ENCODE data around the gene FBXO11.
"Not testable (repeated sequence)": the region's sequence is repeated elsewhere in the genome, so short reads cannot be mapped to it uniquely, and the experiment has no call there.

FBXO11 gene

DNA sequence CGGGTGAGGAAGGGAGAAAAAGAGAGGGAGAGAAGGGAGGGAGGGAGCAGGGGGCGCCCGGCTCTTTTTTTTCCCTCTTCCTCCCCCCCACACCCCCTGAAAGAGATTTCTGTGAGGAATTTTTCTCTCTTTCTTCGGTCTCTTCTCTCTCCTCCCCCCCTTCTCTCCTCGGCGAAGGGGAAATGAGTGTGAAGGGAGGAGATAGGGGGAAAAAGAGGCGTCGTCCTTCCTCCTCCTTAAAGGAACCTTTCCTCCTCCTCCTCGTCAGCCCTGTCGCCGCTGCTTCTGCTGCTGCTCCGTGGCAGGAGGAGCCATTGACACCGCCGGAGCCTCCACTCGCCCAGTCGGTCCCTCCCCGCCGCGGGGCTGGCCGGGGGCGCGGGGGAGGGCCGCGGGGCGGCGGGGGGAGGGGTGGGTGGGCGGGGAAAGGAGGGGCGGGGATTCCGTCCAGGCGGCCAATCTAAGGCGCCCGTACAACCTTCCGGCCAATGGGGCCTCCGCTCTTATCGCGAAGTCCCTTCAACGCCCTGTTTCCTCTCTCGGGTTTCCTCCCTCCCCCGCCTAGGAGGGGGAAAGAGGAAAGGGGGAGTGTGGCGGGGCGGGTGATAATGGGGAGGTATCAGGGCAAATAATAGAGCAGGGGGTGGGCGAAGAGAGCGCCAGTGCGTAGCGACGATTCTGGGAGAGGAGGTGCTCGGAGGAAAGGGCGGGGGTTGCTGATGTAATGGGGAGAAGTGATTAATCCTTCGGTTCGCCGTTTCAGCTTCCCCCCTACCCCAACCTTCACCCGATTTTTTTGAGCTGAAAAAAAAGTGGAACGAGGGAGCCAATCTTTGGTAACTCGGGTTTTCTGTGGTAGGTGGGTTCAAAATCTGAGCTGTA lies at the start of gene FBXO11:
TSS of gene FBXO11 (minus strand) at position 342 of the 882 bp plus-strand sequence. CDS start 778 bp downstream, outside the sequence.
- in situ Hi-C loops (cut with MboI; ENCODE audit: low sequenced_read_pairs) = no loop called here

DNA sequence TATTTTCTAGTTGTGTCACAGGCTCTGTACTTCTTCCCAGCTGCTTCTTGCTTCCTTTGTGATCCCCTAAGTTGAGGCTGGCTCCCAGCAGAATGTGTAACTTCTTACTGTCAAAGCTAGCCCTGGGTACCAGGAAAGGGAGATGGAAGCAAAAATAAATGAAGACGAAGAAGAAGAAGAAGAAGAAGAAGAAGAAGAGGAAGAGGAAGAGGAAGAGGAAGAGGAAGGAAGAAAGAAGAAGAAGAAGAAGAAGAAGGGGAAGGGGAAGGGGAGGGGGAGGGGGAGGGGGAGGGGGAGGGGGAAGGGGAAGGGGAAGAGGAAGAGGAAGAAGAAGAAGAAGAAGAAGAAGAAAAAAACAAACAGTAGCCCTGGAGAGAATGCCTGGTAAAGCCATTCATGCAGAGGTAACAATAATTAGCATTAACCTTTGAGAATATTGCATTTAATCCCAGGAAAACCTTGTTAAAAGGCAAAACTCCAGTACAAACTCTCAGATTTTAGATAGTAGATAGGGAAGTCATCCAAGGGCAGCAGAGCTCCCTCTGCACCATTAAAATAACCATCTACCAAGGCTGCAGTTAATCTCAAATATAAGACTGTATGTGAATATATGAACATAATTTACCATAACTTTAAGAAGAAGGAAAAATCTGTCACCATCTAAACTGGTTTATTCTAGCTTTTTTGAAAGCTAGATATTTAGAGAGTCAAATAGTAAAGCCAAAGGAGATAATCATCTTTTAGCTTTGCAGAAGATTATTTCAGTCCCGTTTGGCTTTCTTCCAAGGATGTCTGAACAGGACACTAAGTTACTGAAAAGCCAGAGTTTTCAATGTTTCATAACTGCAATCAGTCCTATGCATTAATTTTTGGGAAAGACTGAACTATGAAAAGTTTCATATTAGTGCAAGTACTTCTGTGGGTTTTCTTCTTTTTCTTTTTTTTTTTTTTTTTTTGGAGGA lies 44.3 kb upstream of the FBXO11 start:
- in situ Hi-C loops (cut with MboI; ENCODE audit: low sequenced_read_pairs) = no loop called here

- in situ Hi-C loops (cut with MboI; ENCODE audit: low sequenced_read_pairs) = no loop called here
Observed at GRCh38 chr2:47946593-47946992, 40.3 kb upstream of the FBXO11 start.

GRCh38 chr2:47945046-47945781 lies 38.9 kb upstream of the FBXO11 start:
- in situ Hi-C loops (cut with MboI; ENCODE audit: low sequenced_read_pairs) = no loop called here

- in situ Hi-C loops (cut with MboI; ENCODE audit: low sequenced_read_pairs) = no loop called here
Observed at GRCh38 chr2:47941936-47942335, 35.6 kb upstream of the FBXO11 start.

DNA sequence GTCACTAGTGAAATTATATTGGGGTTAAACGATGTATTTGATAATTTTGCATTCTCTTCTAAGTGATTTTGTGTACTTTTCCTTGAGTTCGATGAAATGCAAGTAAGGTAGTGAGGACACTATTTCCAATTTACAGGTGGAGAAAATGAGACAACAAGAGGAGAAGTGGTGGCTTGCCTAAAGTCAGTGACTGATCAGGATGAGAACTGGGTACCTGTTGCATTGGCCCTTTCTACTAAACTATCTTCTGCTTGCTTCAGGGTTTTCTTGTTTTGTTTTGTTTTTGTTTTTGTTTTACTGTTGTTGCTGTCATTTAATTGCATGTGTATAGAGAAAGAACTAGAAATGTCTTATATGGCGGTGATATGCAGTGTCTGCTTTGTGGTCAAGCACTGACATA lies 31.4 kb upstream of the FBXO11 start:
- in situ Hi-C loops (cut with MboI; ENCODE audit: low sequenced_read_pairs) = no loop called here

GRCh38 chr2:47935071-47935470 lies 28.8 kb upstream of the FBXO11 start:
- in situ Hi-C loops (cut with MboI; ENCODE audit: low sequenced_read_pairs) = no loop called here

GRCh38 chr2:47918043-47918442 lies 11.7 kb upstream of the FBXO11 start:
- in situ Hi-C loops (cut with MboI; ENCODE audit: low sequenced_read_pairs) = no loop called here

DNA sequence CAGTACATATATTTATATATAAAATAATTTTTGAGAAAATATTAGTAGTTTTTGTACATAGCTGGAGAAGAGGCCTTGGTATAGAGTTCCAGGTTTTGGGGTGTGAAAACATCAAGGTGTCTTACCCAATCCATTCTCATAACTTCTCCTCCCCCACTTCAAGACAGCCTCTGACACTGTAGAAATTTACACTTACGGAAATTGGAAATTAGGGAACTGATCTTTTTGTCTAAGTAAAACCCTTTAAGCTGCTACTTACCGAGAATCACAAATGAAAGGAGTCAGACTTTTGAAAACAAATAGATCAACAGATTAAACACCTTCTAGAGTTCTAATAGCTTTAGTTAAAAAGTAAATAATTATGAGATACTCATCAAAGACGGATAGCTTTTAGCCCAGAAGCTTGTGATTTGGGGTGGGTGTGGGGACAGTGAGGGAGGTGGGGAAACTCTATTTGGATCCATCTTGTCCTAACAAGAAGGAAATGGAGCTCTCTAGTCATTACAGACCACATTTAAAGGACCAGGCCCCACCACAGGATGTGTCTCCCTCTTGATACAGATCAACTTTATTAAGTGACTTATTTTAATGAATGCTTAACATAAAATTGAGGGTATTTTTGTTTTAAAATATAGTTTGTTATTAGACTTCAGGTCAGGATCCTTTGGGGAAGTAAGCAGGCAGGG lies 11.1 kb upstream of the FBXO11 start:
- in situ Hi-C loops (cut with MboI; ENCODE audit: low sequenced_read_pairs) = no loop called here

DNA sequence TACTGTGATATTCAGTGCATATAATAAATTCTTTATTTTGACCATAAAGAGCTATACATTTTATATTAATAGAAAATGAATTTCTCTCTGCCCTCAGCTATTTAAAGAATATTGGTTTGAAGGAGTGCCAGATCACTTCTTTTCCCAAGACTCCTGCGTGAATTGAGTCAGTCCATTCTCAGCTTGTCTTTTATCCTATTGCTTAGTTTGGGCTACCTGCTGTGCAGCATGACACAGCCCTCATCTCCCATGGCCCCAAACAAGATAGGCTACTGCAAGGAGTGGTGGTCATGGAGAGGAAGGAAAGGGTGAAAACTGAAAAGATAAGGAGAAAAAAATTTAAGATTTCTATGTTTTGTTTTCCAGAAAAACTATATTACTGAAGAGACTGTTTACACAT lies 10.1 kb upstream of the FBXO11 start:
- in situ Hi-C loops (cut with MboI; ENCODE audit: low sequenced_read_pairs) = no loop called here

DNA sequence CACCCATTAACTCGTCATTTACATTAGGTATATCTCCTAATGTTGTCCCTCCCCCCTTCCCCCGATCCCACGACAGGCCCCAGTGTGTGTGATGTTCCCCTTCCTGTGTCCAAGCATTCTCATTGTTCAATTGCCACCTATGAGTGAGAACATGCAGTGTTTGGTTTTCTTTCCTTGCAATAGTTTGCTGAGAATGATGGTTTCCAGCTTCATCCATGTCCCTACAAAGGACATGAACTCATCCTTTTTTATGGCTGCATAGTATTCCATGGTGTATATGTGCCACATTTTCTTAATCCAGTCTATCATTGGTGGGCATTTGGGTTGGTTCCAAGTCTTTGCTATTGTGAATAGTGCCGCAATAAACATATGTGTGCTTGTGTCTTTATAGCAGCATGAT lies 4.4 kb upstream of the FBXO11 start:
- in situ Hi-C loops (cut with MboI; ENCODE audit: low sequenced_read_pairs) = not testable (repeated sequence)

DNA sequence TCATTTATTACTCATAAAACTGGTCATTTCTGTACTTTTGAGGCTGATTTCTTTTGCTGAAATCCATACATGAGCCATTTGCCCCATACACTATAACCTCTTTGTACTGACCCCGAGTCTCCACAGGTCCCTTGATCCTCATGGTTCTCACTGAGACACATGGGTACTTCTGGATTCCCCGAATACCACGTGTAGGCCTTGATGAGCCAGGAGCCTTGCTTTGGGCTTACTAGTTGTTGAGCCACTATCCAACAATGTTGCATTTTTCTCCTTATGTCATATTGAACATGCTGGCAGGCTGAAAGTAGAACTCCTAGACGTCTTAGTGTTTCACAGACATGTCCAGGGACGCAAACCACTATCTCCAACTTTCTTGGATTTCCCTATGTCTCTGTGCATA lies 2.4 kb upstream of the FBXO11 start:
- in situ Hi-C loops (cut with MboI; ENCODE audit: low sequenced_read_pairs) = no loop called here

DNA sequence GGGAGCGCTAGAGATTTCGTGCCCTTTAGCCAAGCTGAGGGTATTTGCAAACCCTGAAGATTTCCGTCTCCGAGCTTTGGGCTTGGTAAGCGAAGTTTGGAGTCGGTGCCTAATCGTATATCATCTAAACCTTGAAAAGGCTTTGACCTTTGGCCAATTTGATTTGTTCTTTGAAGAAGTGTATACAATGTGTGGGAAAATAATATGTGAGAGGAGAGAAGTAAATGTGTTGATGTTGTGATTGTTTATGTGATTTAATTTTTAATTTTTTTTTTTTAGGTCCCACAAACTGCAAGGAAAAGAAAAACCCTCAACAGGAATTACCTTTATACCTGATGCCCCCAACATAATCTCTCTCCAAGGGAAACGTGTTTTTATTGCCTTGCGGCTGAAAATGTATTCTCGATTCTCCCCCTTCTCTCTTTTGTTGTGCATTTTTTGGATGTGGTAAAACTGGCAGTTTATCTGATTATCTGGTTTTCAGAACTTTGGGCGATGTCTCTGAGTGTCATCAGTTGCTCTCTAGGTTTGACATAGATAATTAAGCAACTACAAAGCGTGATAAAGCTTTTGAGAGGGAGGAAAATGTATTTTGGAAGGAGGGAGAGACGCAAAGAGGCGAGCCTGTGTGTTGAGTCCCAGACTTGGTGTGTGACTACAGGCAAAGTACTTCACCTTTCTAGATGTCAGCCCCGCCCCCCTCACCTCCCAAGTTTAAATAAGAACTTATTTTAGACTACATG lies 912 bp upstream of the FBXO11 start:
- in situ Hi-C loops (cut with MboI; ENCODE audit: low sequenced_read_pairs) = no loop called here

GRCh38 chr2:47905386-47906156 lies 727 bp downstream of the FBXO11 start:
- in situ Hi-C loops (cut with MboI; ENCODE audit: low sequenced_read_pairs) = no loop called here

- in situ Hi-C loops (cut with MboI; ENCODE audit: low sequenced_read_pairs) = no loop called here
Observed at GRCh38 chr2:47903781-47904490, 2.4 kb downstream of the FBXO11 start.

GRCh38 chr2:47901892-47902291 lies 4.4 kb downstream of the FBXO11 start:
- in situ Hi-C loops (cut with MboI; ENCODE audit: low sequenced_read_pairs) = not testable (repeated sequence)

DNA sequence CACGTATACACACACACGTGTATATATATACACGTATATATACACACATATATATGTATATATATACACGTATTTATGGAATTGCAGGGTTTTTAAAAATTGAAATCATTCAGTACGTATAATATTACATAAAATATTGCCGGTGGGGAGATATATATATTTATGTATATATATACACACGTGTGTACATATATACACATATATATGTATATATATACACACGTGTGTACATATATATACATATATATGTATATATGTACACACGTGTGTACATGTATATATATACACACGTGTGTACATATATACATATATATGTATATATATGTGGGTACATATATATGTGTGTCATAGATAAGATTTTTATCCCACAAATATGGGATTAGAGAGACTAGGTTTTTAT lies 5.4 kb downstream of the FBXO11 start:
- in situ Hi-C loops (cut with MboI; ENCODE audit: low sequenced_read_pairs) = no loop called here
